Stomach (tissue), 4 donors: ENCODE measurements around the gene FBXO27.
"Not testable (repeated sequence)": the region's sequence is repeated elsewhere in the genome, so short reads cannot be mapped to it uniquely, and the experiment has no call there.

Source experiments
- EP300 ChIP-seq: sonication (generic); formaldehyde crosslinking; IDR thresholded peaks from one replicate; pipeline ENCODE4 v1.6.1; 2017; ENCODE audit warnings: antibody characterized with exemption
- POLR2AphosphoS5 ChIP-seq, 3 donors: sonication (generic); formaldehyde crosslinking; IDR thresholded peaks; one replicate each; pipeline ENCODE4 v1.6.1; 2016; ENCODE audit warnings: antibody characterized with exemption in 3 of 3
- TF ChIP-seq, protein P1 (sequence below), 7 experiments: fragments of 450-650 bp in 4 of 7; fragments of 200-600 bp in 3 of 7; sonication (generic) in 3 of 7; IDR thresholded peaks; one replicate each; pipeline ENCODE4 v1.5.1; 2016 to 2019; ENCODE audit warnings: antibody characterized with exemption in 7 of 7, control low read depth in 2 of 7, mild to moderate bottlenecking in 1 of 7

DNA sequence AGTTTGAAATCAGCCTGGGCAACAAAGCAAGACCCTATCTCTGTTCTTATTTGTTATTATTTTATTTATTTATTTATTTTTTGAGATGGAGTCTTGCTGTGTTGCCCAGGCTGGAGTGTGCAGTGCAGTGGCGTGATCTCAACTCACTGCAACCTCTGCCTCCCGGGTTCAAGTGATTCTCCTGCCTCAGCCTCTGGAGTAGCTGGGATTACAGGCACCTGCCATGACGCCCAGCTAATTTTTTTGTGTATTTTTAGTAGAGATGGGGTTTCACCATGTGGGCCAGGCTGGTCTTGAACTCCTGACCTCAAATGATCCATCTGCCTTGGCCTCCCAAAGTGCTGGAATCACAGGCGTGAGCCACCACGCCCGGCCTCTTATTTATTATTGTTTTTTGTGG, 44.6 kb downstream of the FBXO27 start:
- TF ChIP-seq EP300; POLR2AphosphoS5 (IDR thresholded peaks at IDR 0.05): not testable (repeated sequence)
- TF ChIP-seq, protein P1, sequence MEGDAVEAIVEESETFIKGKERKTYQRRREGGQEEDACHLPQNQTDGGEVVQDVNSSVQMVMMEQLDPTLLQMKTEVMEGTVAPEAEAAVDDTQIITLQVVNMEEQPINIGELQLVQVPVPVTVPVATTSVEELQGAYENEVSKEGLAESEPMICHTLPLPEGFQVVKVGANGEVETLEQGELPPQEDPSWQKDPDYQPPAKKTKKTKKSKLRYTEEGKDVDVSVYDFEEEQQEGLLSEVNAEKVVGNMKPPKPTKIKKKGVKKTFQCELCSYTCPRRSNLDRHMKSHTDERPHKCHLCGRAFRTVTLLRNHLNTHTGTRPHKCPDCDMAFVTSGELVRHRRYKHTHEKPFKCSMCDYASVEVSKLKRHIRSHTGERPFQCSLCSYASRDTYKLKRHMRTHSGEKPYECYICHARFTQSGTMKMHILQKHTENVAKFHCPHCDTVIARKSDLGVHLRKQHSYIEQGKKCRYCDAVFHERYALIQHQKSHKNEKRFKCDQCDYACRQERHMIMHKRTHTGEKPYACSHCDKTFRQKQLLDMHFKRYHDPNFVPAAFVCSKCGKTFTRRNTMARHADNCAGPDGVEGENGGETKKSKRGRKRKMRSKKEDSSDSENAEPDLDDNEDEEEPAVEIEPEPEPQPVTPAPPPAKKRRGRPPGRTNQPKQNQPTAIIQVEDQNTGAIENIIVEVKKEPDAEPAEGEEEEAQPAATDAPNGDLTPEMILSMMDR (IDR thresholded peaks at IDR 0.05), result not testable (repeated sequence)
